K562 (cell line): ENCODE data around the gene CEP19. TPM values are rescaled to one million over a fixed set of nuclear protein-coding genes. Genes with fewer than 3 reads are reported as not detected.

ENCODE experiments used
- ATAC-seq: fragments of 200-7000 bp; cut with Tn5 transposase; 3 replicates; pipeline ENCODE4 v1.9.1; 2020; ENCODE audit warnings: moderate library complexity
- BruUV-seq: library from RNA; stranded (reverse); fragments of 400-500 nt; replicated peaks from 2 replicates; lab custom pipeline; 2021; lab: Mats Ljungman, UMichigan
- CTCF ChIA-PET: fragments of 300-600 bp; formaldehyde crosslinking; extraction: SDS; loops from one replicate; lab custom pipeline; 2021; ENCODE audit warnings: low intra/inter-chr PET ratio; lab: Yijun Ruan, JAX
- POLR2A ChIA-PET: fragments of 300-600, 350-650 bp; sonication (Branson Sonifier 250); formaldehyde crosslinking; extraction: SDS; loops from one replicate; lab custom pipeline; 2021; ENCODE audit warnings: antibody characterized with exemption, inconsistent platforms; lab: Yijun Ruan, JAX
- DNase-seq, 4 experiments: peaks; one replicate each; pipeline versions ENCODE4 v3.0.0 to v3.0.0-alpha.2; 2011 to 2018; ENCODE audit warnings: low spot score in 3 of 4, mixed read lengths in 3 of 4; ENCODE audit errors: extremely low read depth in 1 of 4
- FAIRE-seq: peaks from 2 replicates; lab custom pipeline; 2011; peaks lifted over from hg19 to GRCh38; lab: Jason Lieb, UNC
- H2AFZ ChIP-seq: 2 replicates; pipeline ENCODE4 v1.6.0; 2011; ENCODE audit warnings: low read depth, low read length, control low read depth, inconsistent platforms
- H3K27ac ChIP-seq: fragments of 200-600 bp; 3 replicates; pipeline ENCODE4 v1.8.0; 2011; ENCODE audit warnings: low read depth, mild to moderate bottlenecking, control low read depth, inconsistent platforms, low read length, moderate library complexity, mixed read lengths; ENCODE audit errors: extremely low read depth
- H3K27me3 ChIP-seq, 2 experiments: fragments of 300-600 bp in 1 of 2; 2 replicates in 1 of 2; 3 replicates in 1 of 2; pipeline versions ENCODE4 v1.6.0 to v1.8.0; 2011; ENCODE audit warnings: inconsistent platforms in 2 of 2, low read length in 2 of 2, mild to moderate bottlenecking in 1 of 2, mixed read lengths in 1 of 2, moderate library complexity in 1 of 2; ENCODE audit not compliant: control insufficient read depth in 2 of 2, insufficient read depth in 2 of 2
- H3K36me3 ChIP-seq: fragments of 300-600 bp; 3 replicates; pipeline ENCODE4 v1.8.0; 2011; ENCODE audit warnings: mild to moderate bottlenecking, low read length, inconsistent platforms; ENCODE audit not compliant: control insufficient read depth, insufficient read depth
- H3K4me1 ChIP-seq, 2 experiments: fragments of 200-600 bp in 1 of 2; replicated peaks in 1 of 2; 2 replicates in 1 of 2; 3 replicates in 1 of 2; pipeline versions ENCODE4 v1.5.1 to v1.8.0; 2011; ENCODE audit warnings: inconsistent platforms in 2 of 2, low read length in 2 of 2, mild to moderate bottlenecking in 1 of 2, mixed read lengths in 1 of 2, moderate library complexity in 1 of 2; ENCODE audit not compliant: control insufficient read depth in 2 of 2, insufficient read depth in 2 of 2
- H3K4me2 ChIP-seq: 2 replicates; pipeline ENCODE4 v1.6.1; 2011; ENCODE audit warnings: low read length, control low read depth, inconsistent platforms, mixed read lengths; ENCODE audit not compliant: insufficient read depth
- H3K4me3 ChIP-seq: fragments of 200-600 bp; sonication (generic), shearing (Covaris generic); 2 replicates; pipeline ENCODE4 v1.5.1; 2016; ENCODE audit warnings: control low read depth, inconsistent platforms
- H3K79me2 ChIP-seq: fragments of 200-600 bp; 3 replicates; pipeline ENCODE4 v1.8.0; 2011; ENCODE audit warnings: low read length, inconsistent platforms; ENCODE audit not compliant: control insufficient read depth, insufficient read depth
- H3K9ac ChIP-seq, 2 experiments: 2 replicates each; pipeline versions ENCODE4 v1.6.0 to v1.6.1; 2011; ENCODE audit warnings: low read depth in 2 of 2, low read length in 2 of 2, control low read depth in 1 of 2, inconsistent platforms in 1 of 2, mild to moderate bottlenecking in 1 of 2, mixed read lengths in 1 of 2; ENCODE audit not compliant: insufficient read depth in 1 of 2
- H3K9me1 ChIP-seq: one replicate; pipeline ENCODE4 v1.6.0; 2011; ENCODE audit warnings: inconsistent platforms, mild to moderate bottlenecking, low read length, moderate library complexity; ENCODE audit not compliant: control insufficient read depth, insufficient read depth
- H3K9me3 ChIP-seq: replicated peaks from 2 replicates; pipeline ENCODE4 v1.5.1; 2011; ENCODE audit warnings: low read depth, low read length, inconsistent platforms; ENCODE audit not compliant: control insufficient read depth, insufficient read depth
- H4K20me1 ChIP-seq: replicated peaks from 2 replicates; pipeline ENCODE4 v1.6.1; 2011; ENCODE audit warnings: low read length, inconsistent platforms, mixed read lengths; ENCODE audit not compliant: control insufficient read depth, insufficient read depth
- C11orf30 ChIP-seq: fragments of 450-650 bp; IDR thresholded peaks from 2 replicates; pipeline ENCODE4 v1.6.1; 2016; ENCODE audit warnings: low read depth, mild to moderate bottlenecking
- ETV6 ChIP-seq, 3 experiments: fragments of 150-350 bp in 1 of 3; sonication (generic) in 1 of 3; formaldehyde crosslinking in 1 of 3; IDR thresholded peaks; 2 replicates each; pipeline versions ENCODE4 v1.6.1 to v1.8.0; 2014 to 2022; ENCODE audit warnings: borderline replicate concordance in 2 of 3, low read depth in 2 of 3, antibody characterized with exemption in 1 of 3, low read length in 1 of 3, mild to moderate bottlenecking in 1 of 3, missing genetic modification reagents in 1 of 3
- SPI1 ChIP-seq: IDR thresholded peaks from 2 replicates; pipeline ENCODE4 v1.6.1; 2011; ENCODE audit warnings: low read depth, low read length, control low read depth, borderline replicate concordance
- UBTF ChIP-seq, 2 experiments: IDR thresholded peaks; 2 replicates each; pipeline ENCODE4 v1.6.1; 2012; ENCODE audit warnings: improper control_type of control experiment in 2 of 2, low read depth in 2 of 2, low read length in 2 of 2, borderline replicate concordance in 1 of 2
- USF2 ChIP-seq: sonication (generic); formaldehyde crosslinking; IDR thresholded peaks from 2 replicates; pipeline ENCODE4 v1.5.0; 2020; ENCODE audit warnings: missing genetic modification reagents
- WGBS: fragments of 100-300 bp; shearing (Covaris generic); methylation state at CpG from one replicate; pipeline ENCODE4 v1.1.6; 2016; ENCODE audit warnings: low coverage, mixed read lengths; ENCODE audit not compliant: insufficient coverage; ENCODE audit errors: missing lambda C conversion rate; 5-methylcytosine and 5-hydroxymethylcytosine counted together
- in situ Hi-C: fragments of 300-500 bp; cut with MboI; formaldehyde crosslinking; loops from 4 replicates; pipeline ENCODE4 v1.15.0; 2018; ENCODE audit warnings: inconsistent platforms, mixed read lengths
- intact Hi-C: fragments of 100-400 bp; cut with micrococcal nuclease; formaldehyde crosslinking; loops from 2 replicates; pipeline ENCODE4 v1.14.2; 2022
- polyA plus RNA-seq, 8 experiments: library from polyadenylated mRNA; depleted of rRNA in 4 of 8; stranded (reverse) in 5 of 8; unstranded in 3 of 8; fragments of >200 nt; fragmentation: Nextera tagmentation in 2 of 8; fragmentation: Illumina TruSeq in 1 of 8; extraction: Ambion mirVana in 2 of 8; extraction: Trizol in 1 of 8; gene quantifications; 2 replicates each; pipeline versions ENCODE4 v1.2.1 to v1.2.3, GENCODE V29; 2011 to 2014; ENCODE audit warnings: inconsistent platforms in 1 of 8, missing spikeins in 1 of 8
- total RNA-seq, 7 experiments: library from RNA; depleted of rRNA in 6 of 7; stranded (reverse); fragments of >200 nt in 6 of 7; fragmentation: Illumina TruSeq in 2 of 7; extraction: Trizol in 2 of 7; gene quantifications; 2 replicates each; pipeline versions ENCODE4 v1.2.1 to v1.2.3, GENCODE V29; 2011 to 2021; ENCODE audit warnings: low replicate concordance in 1 of 7

The CEP19 gene
- total and polyA plus RNA-seq, 9 of the 15 experiments (the other 6 are each of a cell fraction or from before 2014, with no cell fraction given), result 2.5 to 4.5 (median 3.7) TPM

- TF ChIP-seq ETV6 (IDR thresholded peaks at IDR 0.05; ENCODE audit: borderline replicate concordance in 1 of 2, low read depth in 2 of 2, low read length in 1 of 2) (0 out of 4 replicates have a peak, but pooled peaks of 1 of the 2 experiments have one; percentile 28), ETV6 (CRISPR knock-in tag; IDR thresholded peaks at IDR 0.05; ENCODE audit: borderline replicate concordance) (no peak), UBTF (IDR thresholded peaks at IDR 0.05; ENCODE audit: borderline replicate concordance in 1 of 2, low read depth in 2 of 2, low read length in 2 of 2) (no peak), SPI1 (peak; percentile 71; the same call in 1 of the 2 replicates)
These were observed 23.7 kb downstream of the CEP19 start (continued) for GRCh38 chr3:196688349-196688748.

GRCh38 chr3:196686436-196686835 is 25.6 kb downstream of the CEP19 start:
- Histone ChIP-seq H4K20me1 (no peaks in the 10 kb centered on the region), H2AFZ (no peak overlapping the region), H3K9ac (no peak overlapping the region), H3K9me3 (no peaks in the 10 kb centered on the region), H3K4me2 (no peak overlapping the region), H3K27ac (no peak overlapping the region), H3K79me2 (no peaks in the 10 kb centered on the region), H3K4me3 (no peak overlapping the region), H3K4me1 (peaks cover 3 to 7% of the 10 kb centered on the region in 2 experiments; a peak in 3 of 5 replicates), H3K9me1 (no peaks in the 10 kb centered on the region), H3K36me3 (no peaks in the 10 kb centered on the region), H3K27me3 (no peaks in the 10 kb centered on the region)
- DNase-seq (no peak), ATAC-seq (no peak), FAIRE-seq (no peak)
- TF ChIP-seq C11orf30 (0 out of 2 replicates have a peak, but pooled peaks have one; percentile 18), USF2 (CRISPR knock-in tag) (no peak)
- 63% methylated on average over 2 of the region's 2 CpGs for WGBS
- BruUV-seq, result no TSS peak
- intact Hi-C loops, result no loop called here
- in situ Hi-C loops, result no loop called here
- CTCF ChIA-PET, result interaction anchor here (3.0 kb wide), 1 partner anchor 77 kb away, joined by 48 read pairs; no protein-coding TSS in a partner anchor
- POLR2A ChIA-PET, result interaction anchor here (0.7 to 0.8 kb wide), 3 partner anchors 66 to 81 kb away, joined by 3 read pairs; no protein-coding TSS in a partner anchor
